UCSD-AML1 (cell line): ENCODE results near the gene CAVIN3.

Source experiments
- DNase-seq: peaks from one replicate; lab custom pipeline; 2025; ENCODE audit not compliant: unreplicated experiment; lab: John Stamatoyannopoulos, UW

CAVIN3 gene, protein sequence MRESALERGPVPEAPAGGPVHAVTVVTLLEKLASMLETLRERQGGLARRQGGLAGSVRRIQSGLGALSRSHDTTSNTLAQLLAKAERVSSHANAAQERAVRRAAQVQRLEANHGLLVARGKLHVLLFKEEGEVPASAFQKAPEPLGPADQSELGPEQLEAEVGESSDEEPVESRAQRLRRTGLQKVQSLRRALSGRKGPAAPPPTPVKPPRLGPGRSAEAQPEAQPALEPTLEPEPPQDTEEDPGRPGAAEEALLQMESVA

DNA sequence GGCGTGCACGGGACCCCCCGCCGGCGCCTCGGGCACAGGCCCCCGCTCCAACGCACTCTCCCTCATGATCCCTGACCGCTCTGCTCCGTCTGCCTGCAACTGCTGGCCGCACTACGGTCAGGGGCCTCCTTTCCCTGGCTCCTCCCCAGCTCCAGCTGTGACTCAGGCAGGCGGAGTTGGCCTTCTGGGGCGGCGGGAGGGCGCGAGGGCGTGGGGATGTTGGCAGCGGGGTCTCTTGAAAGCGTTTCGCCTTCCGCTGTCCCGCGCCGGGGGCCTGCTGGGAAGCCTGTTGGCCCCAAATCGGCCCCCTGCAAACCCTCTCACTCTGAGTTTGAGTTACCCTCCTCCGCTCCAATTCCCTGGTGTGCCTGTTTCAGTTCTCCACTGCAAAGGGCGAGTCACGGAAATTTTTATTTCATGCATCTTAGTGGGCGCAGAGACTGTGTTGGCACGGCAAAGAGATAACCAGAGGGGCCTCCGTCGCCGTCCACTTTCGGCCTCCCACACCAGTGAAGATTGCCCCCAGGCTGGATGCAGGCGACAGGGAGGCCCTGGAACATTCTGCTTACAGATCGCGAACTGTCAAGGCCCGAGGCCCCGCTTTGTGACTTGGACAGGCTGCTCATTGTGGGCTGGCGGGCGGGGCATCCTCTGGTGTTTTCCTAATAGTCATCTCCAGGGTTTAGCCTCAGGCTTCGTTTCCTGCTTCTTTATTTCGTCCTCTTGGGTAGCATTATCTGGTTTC, at the start of gene CAVIN3:
CAVIN3 (minus strand) TSS at position 91 of the 745 bp plus-strand sequence; CDS start at position 66, 25 bp downstream.
- DNase-seq: no peak

DNA sequence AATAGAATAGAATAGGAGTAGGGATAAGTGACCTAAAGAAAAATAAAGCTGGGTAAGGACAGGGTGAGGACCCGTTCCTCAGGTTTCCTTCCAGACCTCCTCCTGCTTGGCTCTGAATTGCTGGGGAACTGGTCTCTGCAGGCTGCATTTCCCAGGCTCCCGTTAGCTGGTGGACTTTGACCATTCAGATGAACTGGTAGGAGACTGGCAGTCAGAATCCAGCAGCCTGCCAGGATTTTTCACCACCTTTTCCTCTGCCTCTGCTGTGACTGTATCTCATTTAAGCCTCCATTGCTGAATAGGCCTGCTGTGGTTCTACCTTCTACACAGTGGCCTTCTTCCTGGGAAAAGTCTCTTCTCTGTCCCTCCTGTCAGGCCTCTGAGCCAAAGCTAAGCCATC, 45.4 kb upstream of the CAVIN3 start:
- no peak for DNase-seq

DNA sequence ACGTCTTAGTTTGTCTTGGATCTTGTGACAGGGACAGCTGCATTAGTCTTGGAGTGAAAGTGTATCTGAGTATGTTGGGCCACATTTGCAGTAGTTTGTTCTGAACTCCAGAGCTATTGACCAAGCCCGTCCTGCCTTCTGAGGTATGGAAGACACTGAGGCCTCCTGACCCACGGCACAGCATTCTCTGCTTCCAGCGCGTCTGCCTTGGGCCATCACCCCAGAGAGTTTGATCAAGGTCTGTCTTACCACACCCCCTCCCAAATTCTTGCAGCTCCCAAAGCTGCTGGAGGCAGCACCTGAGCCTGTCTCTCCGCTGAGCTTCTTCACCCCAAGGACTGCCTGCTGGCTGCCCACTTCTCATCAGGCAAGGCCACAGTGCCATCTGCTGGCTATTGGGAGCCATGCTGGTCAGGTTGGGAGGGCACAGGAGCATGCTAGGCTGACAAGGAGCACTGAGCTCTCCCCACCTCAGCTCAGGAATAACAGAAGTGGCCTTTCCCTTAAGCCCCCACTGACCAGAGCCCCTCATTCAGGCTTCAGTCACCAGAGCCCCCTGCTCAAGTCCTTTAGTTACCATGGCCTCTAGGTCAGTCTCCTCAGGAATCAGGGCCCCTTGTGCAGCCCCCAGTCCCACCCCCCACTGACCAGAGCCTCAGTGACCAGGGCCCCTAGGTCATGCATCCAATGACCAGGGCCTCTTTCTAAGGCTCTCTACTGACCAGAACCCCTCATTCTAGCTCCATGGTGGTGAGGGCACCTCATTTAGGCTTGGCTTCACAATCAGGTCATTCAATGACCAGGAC, 42.8 kb upstream of the CAVIN3 start:
- DNase-seq: peak; percentile 64

DNA sequence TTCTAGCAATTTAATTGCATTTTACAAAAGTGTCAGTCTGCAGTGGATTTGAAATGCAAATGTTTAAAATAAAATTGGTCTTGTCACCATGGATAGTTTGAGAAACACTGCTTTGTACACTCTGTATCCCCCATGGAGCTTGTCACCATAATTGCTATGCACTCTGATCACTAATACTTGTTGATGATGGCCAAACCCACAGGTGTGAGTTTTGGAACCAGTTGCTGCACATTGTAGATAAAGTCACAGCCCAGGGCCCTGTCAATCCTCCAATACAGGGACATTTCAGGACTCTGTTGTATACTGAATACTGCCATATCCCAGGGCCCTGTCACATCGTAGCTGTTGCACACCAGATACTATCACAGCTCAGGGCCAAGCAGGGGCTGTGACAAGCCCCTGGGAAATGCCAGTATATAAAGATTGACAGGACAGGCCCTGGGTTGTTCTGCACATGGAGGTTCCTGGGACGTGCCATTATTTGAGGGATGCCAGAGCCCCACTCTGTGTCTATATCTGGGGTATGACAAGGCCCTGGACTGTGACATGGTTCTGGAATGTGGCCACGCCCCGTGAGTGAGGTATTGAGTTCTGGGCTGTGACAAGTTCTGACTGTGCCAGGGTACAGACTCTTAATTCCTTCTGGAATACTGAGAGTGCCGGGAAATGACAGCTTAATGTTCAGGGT, 42.0 kb upstream of the CAVIN3 start:
- no peak for DNase-seq

DNA sequence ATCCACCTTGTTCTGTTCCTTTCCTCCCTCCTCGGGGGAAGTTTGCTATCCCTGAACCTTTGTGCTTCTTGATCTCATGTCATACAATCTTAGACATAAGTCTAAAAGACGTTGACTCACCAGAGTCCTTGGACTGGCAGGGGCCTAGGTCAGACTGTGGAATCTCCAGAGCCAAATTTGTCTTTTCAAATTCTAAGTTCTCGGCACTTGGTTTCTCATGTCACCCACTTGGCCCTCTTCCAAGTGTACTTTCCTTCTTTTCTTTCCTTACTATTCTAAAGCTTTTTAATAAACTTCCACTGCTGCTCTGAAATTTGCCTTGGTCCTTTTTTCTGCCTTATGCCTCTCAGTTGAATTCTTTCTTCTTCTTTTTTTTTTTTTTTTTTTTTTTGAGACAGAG, 39.9 kb upstream of the CAVIN3 start:
- DNase-seq: no peak

DNA sequence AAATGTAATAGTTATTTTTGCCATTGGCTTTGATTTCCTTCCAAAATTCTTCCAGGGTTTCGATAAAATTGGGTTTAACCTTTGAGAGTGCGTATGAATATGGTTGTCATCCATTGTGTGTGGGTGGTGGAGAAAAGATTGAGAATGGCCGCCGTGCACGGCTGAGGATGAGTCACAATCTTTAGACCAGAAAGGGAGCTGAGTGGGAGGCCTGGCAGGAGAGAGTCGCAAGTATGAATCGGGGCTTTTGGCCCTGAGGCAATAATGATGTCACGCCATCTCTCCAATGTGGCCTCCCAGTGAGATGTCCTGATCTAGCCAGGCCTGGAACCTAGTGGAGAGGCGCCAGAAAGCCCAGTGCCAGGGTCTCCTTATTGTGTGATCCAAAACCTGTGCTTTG, 36.9 kb upstream of the CAVIN3 start:
- no peak for DNase-seq

DNA sequence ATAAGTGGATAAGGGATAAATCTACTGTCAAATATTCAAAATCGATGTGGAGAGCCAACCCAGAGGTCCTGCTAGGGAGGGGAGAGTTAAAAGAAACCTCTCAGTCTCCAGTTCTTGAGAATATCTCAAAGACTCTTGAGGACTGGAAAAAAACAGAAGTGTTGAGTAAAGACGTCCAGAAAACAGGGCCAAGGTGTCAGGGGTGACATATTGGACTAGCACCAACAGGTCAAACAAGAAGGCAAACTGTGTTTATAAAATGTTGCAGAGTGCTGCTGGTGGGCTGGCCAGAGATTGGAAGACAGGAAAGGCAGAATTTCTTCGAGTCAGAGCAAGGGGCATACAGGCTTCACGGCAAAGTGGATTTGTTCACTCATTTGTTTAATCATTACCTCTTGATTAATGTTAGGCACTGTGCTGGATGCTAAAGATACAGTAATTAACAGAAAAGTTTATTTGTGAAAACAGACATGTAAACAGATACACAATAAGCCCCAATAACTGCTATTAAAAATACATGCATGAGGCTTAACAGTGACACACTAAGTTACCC, 36.3 kb upstream of the CAVIN3 start:
- DNase-seq: no peak

DNA sequence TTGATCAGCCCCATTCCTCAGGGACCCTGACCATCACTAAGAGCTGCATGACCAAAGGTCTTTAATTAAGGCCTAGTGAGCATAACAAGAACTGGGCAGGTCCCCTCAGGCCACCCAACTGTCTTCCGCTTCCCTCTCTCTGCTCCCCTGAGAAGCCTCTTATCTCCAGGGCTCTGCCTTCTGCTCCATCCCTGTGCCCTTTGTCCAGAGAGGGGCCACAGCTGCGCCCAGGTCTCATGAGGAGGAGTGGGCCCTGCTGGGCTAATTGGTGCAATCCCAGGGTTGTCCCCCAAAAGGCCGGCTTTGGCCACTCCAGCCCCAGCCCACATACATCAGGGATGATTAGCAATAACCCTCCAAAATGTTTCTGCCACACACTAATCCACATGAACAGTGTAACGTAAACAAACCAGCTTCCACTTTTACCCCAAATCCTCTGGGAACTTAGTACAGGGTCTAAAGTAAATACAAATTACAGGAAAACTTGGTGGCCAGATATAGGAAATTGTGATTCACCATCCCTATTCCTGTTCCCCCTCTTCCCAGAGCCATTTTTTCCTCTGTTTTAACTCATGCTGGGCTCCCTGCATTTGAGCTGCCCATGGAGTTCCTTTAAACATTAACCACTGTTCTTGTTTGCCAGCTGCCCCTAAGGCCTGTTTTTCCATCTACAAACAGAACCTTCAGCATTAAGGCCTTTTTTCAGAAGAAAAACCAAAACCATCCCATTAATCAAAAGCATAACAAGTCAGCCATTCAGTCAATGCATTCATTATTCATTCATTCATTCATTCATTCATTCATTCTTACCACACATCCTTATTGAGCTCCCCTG, 34.6 kb upstream of the CAVIN3 start:
- DNase-seq: no peak

DNA sequence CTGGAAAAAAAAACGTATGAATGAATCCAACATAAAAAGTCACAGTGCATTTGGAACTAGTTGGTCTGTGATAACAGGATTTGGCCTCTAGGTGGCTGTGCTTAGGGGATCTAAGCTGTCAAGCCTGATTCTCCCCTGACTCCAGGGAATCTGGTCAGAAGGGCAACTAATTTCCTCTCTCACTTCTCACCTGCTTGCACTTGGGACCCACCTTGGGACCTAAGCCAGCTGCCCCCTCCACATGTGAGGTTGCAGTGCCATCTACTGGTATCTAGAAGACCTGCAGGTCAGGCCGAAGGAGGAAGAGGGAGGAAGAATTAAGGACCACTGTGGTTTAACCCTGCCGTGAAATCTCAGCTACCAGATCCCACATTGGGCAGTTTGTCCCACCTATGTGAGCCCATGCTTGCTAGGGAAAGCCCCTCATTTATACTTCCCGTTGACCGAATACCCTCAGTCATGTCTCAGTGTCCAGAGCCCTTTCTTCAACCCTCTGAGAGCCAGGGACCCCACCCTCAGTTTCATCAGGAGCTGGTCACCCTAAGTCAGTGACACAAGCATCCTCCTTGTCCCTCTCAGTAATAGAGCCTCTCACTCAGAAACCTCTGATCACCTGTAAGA, 33.2 kb upstream of the CAVIN3 start:
- peak; percentile 29 for DNase-seq

DNA sequence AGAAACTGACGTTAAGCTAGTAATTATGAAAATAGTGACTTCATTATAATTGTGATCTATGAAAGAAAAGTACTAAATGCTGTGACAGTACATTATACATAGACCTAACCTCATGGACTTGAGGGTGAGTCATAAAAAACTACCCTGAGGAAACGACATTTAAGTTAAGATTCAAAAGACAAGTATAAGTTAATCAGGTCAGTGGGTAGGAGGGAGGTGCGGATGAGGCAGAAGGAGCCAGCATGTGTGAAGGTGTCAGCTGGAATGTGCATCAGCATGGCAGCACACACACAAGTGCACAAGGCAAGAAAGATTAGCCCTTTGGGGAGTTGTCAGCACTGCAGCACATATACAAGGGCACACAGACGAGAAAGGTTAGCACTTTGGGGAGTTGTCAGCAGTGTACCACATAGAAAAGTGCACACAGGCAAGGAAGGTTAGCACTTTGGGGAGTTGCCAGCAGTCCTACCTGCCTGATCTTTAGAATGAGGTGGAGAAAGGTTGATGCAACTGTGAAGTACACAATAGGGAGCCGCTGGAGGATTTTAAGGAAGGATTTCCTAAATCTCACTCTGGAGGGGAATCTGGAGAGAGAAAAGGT, 31.6 kb upstream of the CAVIN3 start:
- DNase-seq: no peak

DNA sequence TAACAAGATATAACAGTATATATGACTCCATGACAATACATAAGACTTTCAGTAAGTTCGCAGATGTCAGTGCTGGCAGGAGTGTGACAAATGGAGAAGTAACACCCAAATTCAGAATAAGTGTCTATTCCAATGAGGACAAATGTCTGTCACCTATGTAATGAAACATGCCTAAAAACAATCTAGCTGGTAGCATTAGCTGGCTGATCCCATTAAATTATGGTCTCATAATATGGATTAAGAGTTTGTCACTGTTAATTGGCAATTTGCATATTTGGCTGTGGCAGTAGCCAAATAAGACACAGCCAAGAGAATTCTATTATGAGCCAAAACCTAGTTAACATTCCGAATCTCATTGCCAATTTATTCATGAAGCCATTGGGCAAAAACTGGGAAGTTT, 30.2 kb upstream of the CAVIN3 start:
- no peak for DNase-seq

DNA sequence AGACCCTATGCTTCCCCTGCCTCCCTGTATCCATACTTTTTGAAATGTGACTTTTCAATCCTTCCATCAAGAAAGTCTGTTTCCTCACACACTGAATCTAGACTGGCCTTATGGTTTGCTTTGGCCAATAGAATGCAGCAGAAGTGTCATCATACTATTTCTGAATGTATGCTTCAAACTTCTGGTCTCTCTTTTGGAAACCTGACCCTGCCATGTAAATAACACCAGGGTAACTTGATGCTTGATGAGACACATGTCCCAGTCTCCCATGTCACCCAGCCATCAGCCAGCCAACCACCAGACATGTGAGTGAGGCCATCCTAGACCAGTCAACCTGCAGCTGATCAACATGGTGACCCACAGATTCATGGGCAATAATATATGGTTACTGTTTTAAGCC, 29.7 kb upstream of the CAVIN3 start:
- DNase-seq: no peak

DNA sequence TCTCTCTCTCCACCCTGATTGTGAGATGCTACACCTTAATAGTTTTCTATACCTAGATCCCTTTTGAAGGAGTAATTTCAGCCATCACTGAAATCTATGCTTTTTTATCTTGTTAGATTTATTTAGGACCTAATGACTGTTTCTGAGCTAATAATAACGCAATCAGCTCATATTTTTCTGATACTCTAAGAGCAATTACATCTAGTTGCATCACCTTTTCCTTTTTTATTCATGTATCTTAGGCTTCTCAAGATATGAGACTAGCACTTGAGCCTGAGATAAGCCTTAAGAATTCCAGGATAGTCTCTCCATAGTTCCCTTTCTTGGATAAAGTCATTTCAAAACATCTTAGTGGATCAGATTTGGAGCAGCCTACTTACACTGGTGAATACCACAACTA, 25.1 kb upstream of the CAVIN3 start:
- no peak for DNase-seq

DNA sequence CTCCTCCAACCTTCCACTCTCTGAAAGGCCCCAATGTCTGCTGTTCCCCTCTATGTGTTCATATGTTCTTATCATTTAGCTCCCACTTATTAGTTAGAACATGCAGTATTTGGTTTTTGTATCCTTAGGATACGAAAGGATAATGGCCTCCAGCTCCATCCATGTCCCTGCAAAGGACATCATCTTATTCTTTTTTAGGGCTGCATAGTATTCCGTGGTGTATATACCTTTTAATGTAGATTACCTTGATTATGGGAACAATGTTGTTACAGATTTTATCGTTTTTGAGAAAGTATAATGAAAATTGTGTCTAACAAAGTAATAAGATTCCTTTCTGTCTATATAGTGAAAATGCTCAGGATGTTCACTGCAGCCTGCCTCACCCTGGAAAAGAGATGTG, 16.0 kb upstream of the CAVIN3 start:
- no peak for DNase-seq

DNA sequence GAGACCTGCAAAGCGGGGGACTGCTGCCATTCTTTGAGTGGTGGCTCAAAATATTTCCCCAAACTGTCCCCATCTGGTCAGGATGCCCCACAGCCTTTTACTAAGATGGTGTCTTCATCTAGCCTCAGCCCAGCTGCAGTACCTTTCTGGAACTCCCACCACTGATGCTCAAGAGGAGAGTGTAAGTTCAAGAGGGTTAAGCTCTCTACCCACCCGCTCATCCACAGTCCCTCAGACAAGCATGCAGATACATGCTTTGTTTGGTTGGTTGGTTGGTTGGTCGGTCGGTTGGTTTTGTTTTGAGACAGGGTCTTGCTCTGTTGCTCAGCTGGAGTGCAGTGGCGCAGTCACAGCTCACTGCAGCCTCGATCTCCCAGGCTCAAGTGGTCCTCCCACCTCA, 14.5 kb upstream of the CAVIN3 start:
- no peak for DNase-seq

DNA sequence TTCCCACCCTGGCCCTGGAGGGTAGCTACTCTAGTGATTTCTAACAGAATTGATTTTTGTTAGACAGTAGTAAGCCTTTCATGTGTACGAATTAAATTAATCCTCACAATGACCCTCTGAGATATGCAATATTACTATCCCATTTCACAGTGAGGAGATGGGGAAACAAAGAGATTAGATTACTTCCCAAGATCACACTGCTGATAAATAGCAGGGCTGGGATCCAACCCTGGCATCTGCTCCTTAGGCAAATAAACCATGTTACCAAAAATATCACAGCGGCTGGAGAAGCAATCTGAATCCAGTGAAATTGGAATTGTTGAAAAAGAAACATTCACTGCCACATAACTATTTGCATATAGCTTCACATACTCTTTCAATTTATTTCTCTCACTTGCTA, 12.8 kb upstream of the CAVIN3 start:
- no peak for DNase-seq

DNA sequence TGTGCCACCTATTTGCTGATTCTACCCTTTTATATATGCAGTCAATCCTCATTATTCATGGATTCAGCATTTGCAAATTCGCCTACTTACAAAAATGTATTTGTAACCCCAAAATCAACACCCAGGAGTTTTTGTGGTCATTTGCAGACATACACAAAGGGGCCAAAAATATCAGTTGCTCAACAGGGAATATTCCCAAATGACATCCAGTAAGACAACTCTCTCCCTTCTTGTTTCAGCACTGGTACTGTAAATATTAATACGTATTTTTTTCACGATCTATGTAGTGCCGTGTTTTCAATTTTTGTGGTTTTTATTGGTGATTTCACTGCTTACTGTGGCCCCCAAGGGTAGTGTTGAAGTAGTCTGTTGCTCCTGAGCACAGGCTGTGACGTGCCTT, 11.8 kb upstream of the CAVIN3 start:
- no peak for DNase-seq

DNA sequence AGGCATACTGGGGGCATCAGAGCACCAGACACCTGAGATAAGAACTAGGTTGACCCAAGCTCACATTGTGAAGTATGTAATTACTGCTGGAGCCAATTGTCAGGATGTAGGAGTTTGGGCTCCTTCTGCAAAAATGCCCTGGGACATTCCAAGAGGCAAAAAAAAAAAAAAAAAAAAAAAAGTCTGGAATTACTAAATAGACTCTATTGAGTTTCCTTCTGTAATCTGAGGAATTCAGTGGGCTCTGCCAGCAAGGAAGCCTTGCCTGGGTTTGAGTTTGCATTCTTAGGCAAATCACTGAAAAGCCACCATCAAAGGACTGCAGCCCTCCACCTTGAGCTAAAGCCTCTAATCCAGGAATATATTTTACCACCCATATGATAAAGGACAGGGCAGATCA, 8.0 kb upstream of the CAVIN3 start:
- no peak for DNase-seq

DNA sequence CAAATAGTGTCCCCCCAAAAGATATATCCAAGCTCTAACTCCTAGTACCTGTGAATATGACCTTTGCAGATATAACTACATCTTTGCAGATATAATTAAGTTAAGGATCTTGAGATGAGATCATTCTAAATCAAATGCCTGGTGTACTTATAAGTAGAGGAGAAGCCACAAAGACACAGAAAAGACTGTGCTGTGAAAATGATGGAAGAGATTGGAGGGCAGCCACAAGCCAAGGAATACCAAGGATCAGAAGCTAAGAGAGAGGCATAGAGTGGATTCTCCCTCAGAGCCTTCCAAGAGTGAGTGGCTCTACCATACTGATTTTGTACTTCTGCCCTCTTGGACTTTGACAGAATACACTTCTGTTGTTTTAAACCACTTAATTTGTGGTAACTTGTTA, 7.5 kb upstream of the CAVIN3 start:
- no peak for DNase-seq
